ENCODE measurements around the gene CABCOCO1. TPM values are rescaled to one million over a fixed set of nuclear protein-coding genes. Genes with fewer than 3 reads are reported as not detected.

The CABCOCO1 gene
- total RNA-seq, 1 experiment from 2014 or later: not detected

DNA sequence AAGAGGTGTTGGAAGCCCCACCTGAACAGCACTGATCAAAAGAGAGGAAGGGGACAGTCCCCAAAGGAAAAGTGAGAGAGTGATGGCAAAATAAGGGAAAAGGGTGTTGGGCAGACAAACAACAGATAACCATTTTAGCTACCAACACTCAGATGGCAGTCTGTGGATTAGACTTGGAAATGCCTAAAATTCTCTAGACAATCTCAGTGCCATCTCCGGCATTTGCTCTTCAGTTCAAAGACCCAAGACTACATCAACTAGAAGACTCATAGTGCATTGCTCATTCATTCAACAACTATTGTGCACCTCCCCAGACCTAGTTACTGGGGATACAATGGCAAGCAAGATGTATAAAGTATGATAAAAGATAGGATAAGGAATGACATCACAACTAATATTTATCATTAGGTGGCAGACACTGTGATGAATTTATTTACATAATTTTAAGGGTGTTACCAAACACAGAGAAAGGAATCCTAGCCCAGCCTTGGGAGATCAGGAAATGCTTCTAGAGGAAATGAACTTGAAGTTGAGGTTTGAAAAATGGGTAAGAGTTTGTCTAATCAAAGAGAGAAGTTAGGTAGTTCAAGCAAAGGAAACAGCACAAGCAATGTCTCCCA, 129.5 kb downstream of the CABCOCO1 start:
- no peak for DNase-seq (ENCODE audit: low spot score)
- H3K27me3 ChIP-seq (replicated peaks; ENCODE audit: insufficient read depth, low read depth, low read length, poor library complexity): no peaks in the 10 kb centered on the region
- no peaks in the 10 kb centered on the region for H3K36me3 ChIP-seq (ENCODE audit: insufficient read depth, low read length, poor library complexity, severe bottlenecking)
- TF ChIP-seq, protein P1, sequence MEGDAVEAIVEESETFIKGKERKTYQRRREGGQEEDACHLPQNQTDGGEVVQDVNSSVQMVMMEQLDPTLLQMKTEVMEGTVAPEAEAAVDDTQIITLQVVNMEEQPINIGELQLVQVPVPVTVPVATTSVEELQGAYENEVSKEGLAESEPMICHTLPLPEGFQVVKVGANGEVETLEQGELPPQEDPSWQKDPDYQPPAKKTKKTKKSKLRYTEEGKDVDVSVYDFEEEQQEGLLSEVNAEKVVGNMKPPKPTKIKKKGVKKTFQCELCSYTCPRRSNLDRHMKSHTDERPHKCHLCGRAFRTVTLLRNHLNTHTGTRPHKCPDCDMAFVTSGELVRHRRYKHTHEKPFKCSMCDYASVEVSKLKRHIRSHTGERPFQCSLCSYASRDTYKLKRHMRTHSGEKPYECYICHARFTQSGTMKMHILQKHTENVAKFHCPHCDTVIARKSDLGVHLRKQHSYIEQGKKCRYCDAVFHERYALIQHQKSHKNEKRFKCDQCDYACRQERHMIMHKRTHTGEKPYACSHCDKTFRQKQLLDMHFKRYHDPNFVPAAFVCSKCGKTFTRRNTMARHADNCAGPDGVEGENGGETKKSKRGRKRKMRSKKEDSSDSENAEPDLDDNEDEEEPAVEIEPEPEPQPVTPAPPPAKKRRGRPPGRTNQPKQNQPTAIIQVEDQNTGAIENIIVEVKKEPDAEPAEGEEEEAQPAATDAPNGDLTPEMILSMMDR (conservative IDR thresholded peaks at IDR 0.05; ENCODE audit: low read depth, low read length): no peak
- TF ChIP-seq EZH2 (IDR thresholded peaks at IDR 0.05; ENCODE audit: borderline replicate concordance, low read depth, low read length, poor library complexity, severe bottlenecking): no peak
- H3K9me3 ChIP-seq (ENCODE audit: low read depth, low read length, poor library complexity, severe bottlenecking): no peaks in the 10 kb centered on the region
- BruUV-seq (replicated peaks): no TSS peak
- intact Hi-C loops (cut with micrococcal nuclease; ENCODE audit: unreplicated experiment): no loop called here
- H3K4me1 ChIP-seq (ENCODE audit: insufficient read depth, low read length, poor library complexity, severe bottlenecking): peaks cover 9% of the 10 kb centered on the region
- ChIA-PET POLR2A (ENCODE audit: low non-redundant PET) (no interaction called here), CTCF (no interaction called here)
- no peak overlapping the region for H3K4me3 ChIP-seq (ENCODE audit: low read depth, low read length, poor library complexity, severe bottlenecking)
- no peak overlapping the region for H3K27ac ChIP-seq (ENCODE audit: low read depth, low read length, poor library complexity, severe bottlenecking)

DNA sequence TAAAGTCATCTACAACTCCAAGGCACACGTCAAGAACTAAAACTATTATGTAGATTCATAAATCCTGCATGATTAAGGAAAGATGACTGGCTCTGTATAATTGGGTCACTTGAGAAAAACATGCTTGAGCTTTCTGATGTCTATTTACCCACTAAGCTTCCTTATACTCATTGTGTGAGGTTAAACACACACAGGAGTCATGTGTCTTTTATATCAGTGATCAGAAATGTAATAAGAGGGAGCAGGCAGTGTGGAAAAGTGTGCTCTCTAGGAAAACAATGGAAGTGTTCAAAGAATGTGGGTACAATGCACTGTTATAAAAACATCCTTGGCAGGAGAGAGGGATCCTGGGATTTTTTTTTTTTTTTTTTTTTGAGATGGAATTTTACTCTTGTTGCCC, 130.2 kb downstream of the CABCOCO1 start:
- no peak for TF ChIP-seq EZH2 (IDR thresholded peaks at IDR 0.05; ENCODE audit: borderline replicate concordance, low read depth, low read length, poor library complexity, severe bottlenecking)
- TF ChIP-seq, protein P1 (conservative IDR thresholded peaks at IDR 0.05; ENCODE audit: low read depth, low read length): no peak
- intact Hi-C loops (cut with micrococcal nuclease; ENCODE audit: unreplicated experiment): no loop called here
- POLR2A ChIA-PET (ENCODE audit: low non-redundant PET): no interaction called here
- Histone ChIP-seq H3K36me3 (ENCODE audit: insufficient read depth, low read length, poor library complexity, severe bottlenecking) (no peaks in the 10 kb centered on the region), H3K4me3 (ENCODE audit: low read depth, low read length, poor library complexity, severe bottlenecking) (no peak overlapping the region), H3K9me3 (ENCODE audit: low read depth, low read length, poor library complexity, severe bottlenecking) (no peaks in the 10 kb centered on the region), H3K27ac (ENCODE audit: low read depth, low read length, poor library complexity, severe bottlenecking) (no peak overlapping the region), H3K4me1 (ENCODE audit: insufficient read depth, low read length, poor library complexity, severe bottlenecking) (peaks cover 9% of the 10 kb centered on the region), H3K27me3 (replicated peaks; ENCODE audit: insufficient read depth, low read depth, low read length, poor library complexity) (no peaks in the 10 kb centered on the region)
- BruUV-seq (replicated peaks): no TSS peak
- CTCF ChIA-PET: no interaction called here
- DNase-seq (ENCODE audit: low spot score): no peak

DNA sequence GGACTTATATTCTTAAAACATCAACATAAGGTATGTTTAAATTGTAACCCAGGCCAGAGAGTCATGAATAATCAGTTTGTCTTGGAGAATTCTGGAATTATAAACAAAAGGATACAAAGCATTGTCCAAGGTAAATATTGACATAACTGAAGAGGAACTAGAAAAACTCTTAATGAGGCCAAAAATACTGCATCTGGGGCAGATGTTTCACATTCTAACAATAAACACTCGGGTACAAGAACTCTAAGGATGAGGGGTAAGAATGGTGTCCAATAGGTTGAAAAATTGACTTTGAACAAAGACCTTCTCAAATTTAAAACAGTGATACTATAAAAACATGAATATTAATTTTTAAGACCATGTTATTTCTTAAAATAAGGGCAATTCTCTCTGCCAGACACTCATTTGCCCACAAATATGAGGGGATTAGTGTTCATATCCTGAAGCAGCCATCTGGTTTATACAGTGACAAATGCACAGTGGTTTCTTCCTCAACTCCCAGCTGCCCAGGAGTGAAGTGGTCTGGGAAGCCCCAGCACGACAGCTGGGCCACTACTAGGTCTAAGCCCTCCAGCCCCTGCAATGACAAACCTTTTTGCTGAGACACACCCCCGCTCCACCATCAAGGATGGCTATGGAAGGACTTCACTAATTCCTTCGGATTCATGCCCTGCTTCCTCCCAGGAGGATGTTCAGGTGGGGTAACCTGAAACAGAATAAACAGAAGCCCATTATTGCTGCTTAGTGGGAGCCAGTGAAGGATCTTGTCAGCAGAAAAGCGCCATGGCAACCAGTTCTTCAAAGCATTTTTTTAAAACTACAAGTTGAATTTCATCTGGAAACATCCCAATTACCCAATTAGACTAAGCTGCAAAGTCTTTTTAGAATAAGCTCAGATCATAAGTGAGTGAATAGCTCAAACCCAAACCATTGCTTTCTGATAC, 131.3 kb downstream of the CABCOCO1 start:
- DNase-seq (ENCODE audit: low spot score): no peak
- ChIA-PET CTCF (no interaction called here), POLR2A (ENCODE audit: low non-redundant PET) (no interaction called here)
- H3K36me3 ChIP-seq (ENCODE audit: insufficient read depth, low read length, poor library complexity, severe bottlenecking): no peaks in the 10 kb centered on the region
- no peaks in the 10 kb centered on the region for H3K27me3 ChIP-seq (replicated peaks; ENCODE audit: insufficient read depth, low read depth, low read length, poor library complexity)
- H3K9me3 ChIP-seq (ENCODE audit: low read depth, low read length, poor library complexity, severe bottlenecking): no peaks in the 10 kb centered on the region
- no TSS peak for BruUV-seq (replicated peaks)
- TF ChIP-seq, protein P1 (conservative IDR thresholded peaks at IDR 0.05; ENCODE audit: low read depth, low read length): no peak
- no peak for TF ChIP-seq EZH2 (IDR thresholded peaks at IDR 0.05; ENCODE audit: borderline replicate concordance, low read depth, low read length, poor library complexity, severe bottlenecking)
- H3K4me3 ChIP-seq (ENCODE audit: low read depth, low read length, poor library complexity, severe bottlenecking): no peak overlapping the region
- H3K4me1 ChIP-seq (ENCODE audit: insufficient read depth, low read length, poor library complexity, severe bottlenecking): peaks cover 9% of the 10 kb centered on the region
- intact Hi-C loops (cut with micrococcal nuclease; ENCODE audit: unreplicated experiment): no loop called here
- H3K27ac ChIP-seq (ENCODE audit: low read depth, low read length, poor library complexity, severe bottlenecking): no peak overlapping the region

All from A673 (cell line).